ENCODE results near the gene YPEL3.

- TF ChIP-seq, protein P1, sequence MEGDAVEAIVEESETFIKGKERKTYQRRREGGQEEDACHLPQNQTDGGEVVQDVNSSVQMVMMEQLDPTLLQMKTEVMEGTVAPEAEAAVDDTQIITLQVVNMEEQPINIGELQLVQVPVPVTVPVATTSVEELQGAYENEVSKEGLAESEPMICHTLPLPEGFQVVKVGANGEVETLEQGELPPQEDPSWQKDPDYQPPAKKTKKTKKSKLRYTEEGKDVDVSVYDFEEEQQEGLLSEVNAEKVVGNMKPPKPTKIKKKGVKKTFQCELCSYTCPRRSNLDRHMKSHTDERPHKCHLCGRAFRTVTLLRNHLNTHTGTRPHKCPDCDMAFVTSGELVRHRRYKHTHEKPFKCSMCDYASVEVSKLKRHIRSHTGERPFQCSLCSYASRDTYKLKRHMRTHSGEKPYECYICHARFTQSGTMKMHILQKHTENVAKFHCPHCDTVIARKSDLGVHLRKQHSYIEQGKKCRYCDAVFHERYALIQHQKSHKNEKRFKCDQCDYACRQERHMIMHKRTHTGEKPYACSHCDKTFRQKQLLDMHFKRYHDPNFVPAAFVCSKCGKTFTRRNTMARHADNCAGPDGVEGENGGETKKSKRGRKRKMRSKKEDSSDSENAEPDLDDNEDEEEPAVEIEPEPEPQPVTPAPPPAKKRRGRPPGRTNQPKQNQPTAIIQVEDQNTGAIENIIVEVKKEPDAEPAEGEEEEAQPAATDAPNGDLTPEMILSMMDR (IDR thresholded peaks at IDR 0.05 in 4 of 5, conservative IDR thresholded peaks at IDR 0.05 in 1 of 5) = peak in 1 of 5 experiments; percentile 8
- peak; percentile 99 for TF ChIP-seq POLR2A (IDR thresholded peaks at IDR 0.05)
Observed at GRCh38 chr16:30065102-30065942, 30.7 kb downstream of the YPEL3 start, which contains the start of gene ALDOA.
